ENCODE results near the gene HNRNPLL. TPM values are rescaled to one million over a fixed set of nuclear protein-coding genes. Genes with fewer than 3 reads are reported as not detected.
"Not testable (repeated sequence)": the region's sequence is repeated elsewhere in the genome, so short reads cannot be mapped to it uniquely, and the experiment has no call there.

The HNRNPLL gene
- total RNA-seq, 1 donor, result 46.0 TPM

DNA sequence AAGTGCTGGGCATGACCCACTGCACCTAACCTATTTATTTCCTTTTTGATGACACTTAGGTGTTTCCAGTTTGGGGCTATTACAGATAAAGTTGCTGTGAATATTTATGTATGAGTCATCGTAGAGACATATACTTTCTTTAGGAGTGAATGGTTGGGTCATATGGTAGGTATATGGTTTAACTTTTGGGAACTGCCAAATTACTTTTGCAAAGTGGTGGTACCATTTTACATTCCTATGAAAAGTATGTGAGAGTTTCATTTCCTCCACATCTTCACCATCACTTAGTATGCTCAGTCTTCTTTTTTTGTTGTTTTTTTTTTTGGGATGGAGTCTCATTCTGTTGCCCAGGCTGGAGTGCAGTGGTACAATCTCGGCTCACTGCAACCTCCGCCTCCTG lies 56.1 kb downstream of the HNRNPLL start:
- H4K20me1 ChIP-seq (ENCODE audit: insufficient read depth, low read length), result no peaks in the 10 kb centered on the region
- no peak overlapping the region for H3K4me2 ChIP-seq (ENCODE audit: insufficient read depth, low read length)
- no peaks in the 10 kb centered on the region for H3K79me2 ChIP-seq (ENCODE audit: insufficient read depth, low read length)
- TF ChIP-seq CTCF (IDR thresholded peaks at IDR 0.05; ENCODE audit: extremely low read depth, low read depth, low read length), result no peak
- H3K4me1 ChIP-seq (ENCODE audit: insufficient read depth, low read length), result no peaks in the 10 kb centered on the region
- no peak for DNase-seq (ENCODE audit: insufficient read length, low spot score, missing footprints)
- H2AFZ ChIP-seq (ENCODE audit: low read length), result no peak overlapping the region
- H3K27me3 ChIP-seq (ENCODE audit: insufficient read depth, low read length), result no peaks in the 10 kb centered on the region
- H3K4me3 ChIP-seq (ENCODE audit: insufficient read depth, low read length), result no peak overlapping the region
- H3K36me3 ChIP-seq (ENCODE audit: insufficient read depth, low read length), result no peaks in the 10 kb centered on the region
- no peak overlapping the region for H3K27ac ChIP-seq (ENCODE audit: low read depth, low read length)
- H3K9me3 ChIP-seq (ENCODE audit: low read depth, low read length), result no peaks in the 10 kb centered on the region

- Histone ChIP-seq H3K9me3 (ENCODE audit: low read depth, low read length) (no peaks in the 10 kb centered on the region), H3K4me1 (ENCODE audit: insufficient read depth, low read length) (no peaks in the 10 kb centered on the region), H3K36me3 (ENCODE audit: insufficient read depth, low read length) (no peaks in the 10 kb centered on the region), H3K27me3 (ENCODE audit: insufficient read depth, low read length) (no peaks in the 10 kb centered on the region), H3K4me3 (ENCODE audit: insufficient read depth, low read length) (no peak overlapping the region), H4K20me1 (ENCODE audit: insufficient read depth, low read length) (no peaks in the 10 kb centered on the region), H3K4me2 (ENCODE audit: insufficient read depth, low read length) (no peak overlapping the region), H3K79me2 (ENCODE audit: insufficient read depth, low read length) (no peaks in the 10 kb centered on the region), H3K27ac (ENCODE audit: low read depth, low read length) (no peak overlapping the region), H2AFZ (ENCODE audit: low read length) (no peak overlapping the region)
- no peak for DNase-seq (ENCODE audit: insufficient read length, low spot score, missing footprints)
- no peak for TF ChIP-seq CTCF (IDR thresholded peaks at IDR 0.05; ENCODE audit: extremely low read depth, low read depth, low read length)
Measured at GRCh38 chr2:38546064-38546463, 56.7 kb downstream of the HNRNPLL start.

GRCh38 chr2:38542248-38542631 lies 60.5 kb downstream of the HNRNPLL start:
- H3K36me3 ChIP-seq (ENCODE audit: insufficient read depth, low read length); H4K20me1 ChIP-seq (ENCODE audit: insufficient read depth, low read length); H3K4me3 ChIP-seq (ENCODE audit: insufficient read depth, low read length); H3K27ac ChIP-seq (ENCODE audit: low read depth, low read length); H3K4me1 ChIP-seq (ENCODE audit: insufficient read depth, low read length); H2AFZ ChIP-seq (ENCODE audit: low read length); H3K9me3 ChIP-seq (ENCODE audit: low read depth, low read length); H3K79me2 ChIP-seq (ENCODE audit: insufficient read depth, low read length); DNase-seq (ENCODE audit: insufficient read length, low spot score, missing footprints): not testable (repeated sequence)
- Histone ChIP-seq H3K4me2 (ENCODE audit: insufficient read depth, low read length) (peak overlapping the region; percentile 31), H3K27me3 (ENCODE audit: insufficient read depth, low read length) (peaks cover 10% of the 10 kb centered on the region)

DNA sequence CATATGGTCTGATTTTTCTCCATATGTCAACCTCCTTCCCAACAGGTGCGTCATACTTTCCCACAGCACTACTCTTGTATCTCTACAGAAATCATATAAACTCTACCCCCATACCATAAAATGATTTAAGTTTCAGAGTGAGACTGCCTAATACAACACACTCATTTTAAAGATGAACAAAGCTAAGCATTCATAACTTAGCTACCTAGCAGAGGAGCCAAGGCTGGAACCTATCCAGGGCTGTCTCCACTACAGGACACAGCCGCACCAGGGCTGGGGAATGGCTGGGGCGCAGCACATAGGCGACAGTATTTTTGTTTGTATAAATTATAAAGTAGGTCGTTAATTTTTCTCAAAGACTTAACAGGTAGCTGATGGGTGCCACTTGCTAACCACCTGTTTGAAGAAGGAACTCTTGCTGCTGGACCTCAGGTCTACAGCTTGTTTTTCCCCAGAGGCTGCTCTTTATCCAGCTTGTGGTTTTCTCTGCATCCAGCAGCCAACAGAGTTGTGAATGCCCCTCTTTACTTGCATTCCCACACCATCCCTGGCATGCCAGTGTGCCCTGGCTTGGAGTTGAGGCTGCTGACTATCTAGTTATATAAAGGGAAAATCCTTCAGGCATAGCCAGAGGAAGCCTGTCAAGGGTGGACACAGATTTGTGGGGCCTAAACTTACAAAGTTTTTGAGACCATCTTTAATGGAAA lies 62.0 kb downstream of the HNRNPLL start:
- DNase-seq (ENCODE audit: insufficient read length, low spot score, missing footprints), result no peak
- no peaks in the 10 kb centered on the region for H3K9me3 ChIP-seq (ENCODE audit: low read depth, low read length)
- H2AFZ ChIP-seq (ENCODE audit: low read length), result no peak overlapping the region
- H4K20me1 ChIP-seq (ENCODE audit: insufficient read depth, low read length), result no peaks in the 10 kb centered on the region
- no peak for TF ChIP-seq CTCF (IDR thresholded peaks at IDR 0.05; ENCODE audit: extremely low read depth, low read depth, low read length)
- H3K4me2 ChIP-seq (ENCODE audit: insufficient read depth, low read length), result no peak overlapping the region
- H3K27me3 ChIP-seq (ENCODE audit: insufficient read depth, low read length), result peaks cover 10% of the 10 kb centered on the region
- H3K36me3 ChIP-seq (ENCODE audit: insufficient read depth, low read length), result no peaks in the 10 kb centered on the region
- H3K27ac ChIP-seq (ENCODE audit: low read depth, low read length), result no peak overlapping the region
- no peaks in the 10 kb centered on the region for H3K79me2 ChIP-seq (ENCODE audit: insufficient read depth, low read length)
- H3K4me3 ChIP-seq (ENCODE audit: insufficient read depth, low read length), result no peak overlapping the region
- H3K4me1 ChIP-seq (ENCODE audit: insufficient read depth, low read length), result peaks cover 3% of the 10 kb centered on the region
